Spinal cord (tissue), 10 donors: Measurements from ENCODE around the gene SLC44A1. TPM values are rescaled to one million over a fixed set of nuclear protein-coding genes. Genes with fewer than 3 reads are reported as not detected.

Experiments used
- DNase-seq, 6 donors: peaks; one replicate each; pipeline versions ENCODE4 v3.0.0 to v3.0.0-alpha.2; 2013 to 2015; ENCODE audit warnings: low spot score in 6 of 6, low read depth in 4 of 6
- H3K27ac ChIP-seq: one replicate; pipeline ENCODE4 v1.5.1; 2013; ENCODE audit warnings: low read depth, low read length, control low read depth
- H3K27me3 ChIP-seq: one replicate; pipeline ENCODE4 v1.6.1; 2013; ENCODE audit warnings: low read length; ENCODE audit not compliant: control insufficient read depth, insufficient read depth
- H3K36me3 ChIP-seq: one replicate; pipeline ENCODE4 v1.6.1; 2013; ENCODE audit warnings: low read length; ENCODE audit not compliant: control insufficient read depth, insufficient read depth
- H3K4me1 ChIP-seq: one replicate; pipeline ENCODE4 v1.6.1; 2013; ENCODE audit warnings: low read length; ENCODE audit not compliant: control insufficient read depth, insufficient read depth
- H3K4me3 ChIP-seq: one replicate; pipeline ENCODE4 v1.5.1; 2013; ENCODE audit warnings: low read depth, low read length, control low read depth
- H3K9me3 ChIP-seq: one replicate; pipeline ENCODE4 v1.6.1; 2013; ENCODE audit warnings: low read length; ENCODE audit not compliant: control insufficient read depth, insufficient read depth
- WGBS: methylation state at CpG from one replicate; pipeline ENCODE4 v1.1.5; 2013; ENCODE audit warnings: missing lambda C conversion rate; ENCODE audit not compliant: insufficient coverage; 5-methylcytosine and 5-hydroxymethylcytosine counted together
- polyA plus RNA-seq, 2 donors: library from polyadenylated mRNA; unstranded; fragments of 120-200 nt; gene quantifications; one replicate each; pipeline ENCODE4 v1.2.1, GENCODE V29; 2013; ENCODE audit not compliant: insufficient read length in 2 of 2
- total RNA-seq, 2 donors: library from RNA; depleted of rRNA in 1 of 2; stranded (reverse); fragments of 120-200 nt in 1 of 2; fragments of >200 nt in 1 of 2; gene quantifications; one replicate each; pipeline versions ENCODE4 v1.2.3 to v1.2.4, GENCODE V29; 2013 to 2014
- donor health status: healthy.

Gene SLC44A1
- total and polyA plus RNA-seq, 4 donors: 111 to 173 (median 147) TPM

- peaks cover 4% of the 10 kb centered on the region for H3K4me1 ChIP-seq
- H3K9me3 ChIP-seq: no peaks in the 10 kb centered on the region
- H3K27me3 ChIP-seq: no peaks in the 10 kb centered on the region
- no peak overlapping the region for H3K27ac ChIP-seq
- DNase-seq: peak in 2 of 6 donors; percentile 40 to 50
- no peak overlapping the region for H3K4me3 ChIP-seq
- H3K36me3 ChIP-seq: no peaks in the 10 kb centered on the region
- 50% methylated on average over 1 of the region's 4 CpGs for WGBS
Measured at GRCh38 chr9:105216440-105217178, 27.8 kb upstream of the SLC44A1 start.

GRCh38 chr9:105218673-105219072 is 25.8 kb upstream of the SLC44A1 start:
- Histone ChIP-seq H3K27me3 (no peaks in the 10 kb centered on the region), H3K4me1 (peaks cover 4% of the 10 kb centered on the region)
- no CpG with 5 or more reads among the region's 5 CpGs for WGBS

GRCh38 chr9:105219291-105219805 is 25.1 kb upstream of the SLC44A1 start:
- no peaks in the 10 kb centered on the region for H3K27me3 ChIP-seq
- H3K27ac ChIP-seq: no peak overlapping the region
- H3K4me1 ChIP-seq: peaks cover 4% of the 10 kb centered on the region
- WGBS: no CpG with 5 or more reads among the region's 1 CpG
- H3K36me3 ChIP-seq: no peaks in the 10 kb centered on the region
- H3K9me3 ChIP-seq: peaks cover 8% of the 10 kb centered on the region
- peak in 1 of 6 donors; percentile 27 for DNase-seq
- no peak overlapping the region for H3K4me3 ChIP-seq

More at GRCh38 chr9:105218673-105219072, 25.8 kb upstream of the SLC44A1 start:
- Histone ChIP-seq H3K4me3 (no peak overlapping the region), H3K36me3 (no peaks in the 10 kb centered on the region), H3K27ac (no peak overlapping the region), H3K9me3 (peaks cover 6% of the 10 kb centered on the region)
- peak in 1 of 6 donors; percentile 88 for DNase-seq

GRCh38 chr9:105220451-105220850 is 24.0 kb upstream of the SLC44A1 start:
- Histone ChIP-seq H3K27ac (no peak overlapping the region), H3K4me3 (no peak overlapping the region), H3K27me3 (no peaks in the 10 kb centered on the region), H3K9me3 (peaks cover 11% of the 10 kb centered on the region), H3K4me1 (peaks cover 4% of the 10 kb centered on the region), H3K36me3 (no peaks in the 10 kb centered on the region)
- WGBS: no CpG with 5 or more reads among the region's 3 CpGs
- DNase-seq: peak in 1 of 6 donors; percentile 80

- Histone ChIP-seq H3K4me1 (no peaks in the 10 kb centered on the region), H3K9me3 (peaks cover 11% of the 10 kb centered on the region), H3K4me3 (no peak overlapping the region), H3K36me3 (no peaks in the 10 kb centered on the region), H3K27ac (no peak overlapping the region), H3K27me3 (no peaks in the 10 kb centered on the region)
- no peak for DNase-seq
- WGBS: no CpG with 5 or more reads among the region's 2 CpGs
Measured at GRCh38 chr9:105223544-105224140, 20.8 kb upstream of the SLC44A1 start.

- Histone ChIP-seq H3K4me1 (no peaks in the 10 kb centered on the region), H3K4me3 (no peak overlapping the region), H3K36me3 (no peaks in the 10 kb centered on the region), H3K27me3 (no peaks in the 10 kb centered on the region), H3K9me3 (peaks cover 11% of the 10 kb centered on the region), H3K27ac (no peak overlapping the region)
- no peak for DNase-seq
Measured at GRCh38 chr9:105226055-105226454, 18.4 kb upstream of the SLC44A1 start.

GRCh38 chr9:105232207-105232606 is 12.2 kb upstream of the SLC44A1 start:
- Histone ChIP-seq H3K36me3 (no peaks in the 10 kb centered on the region), H3K27ac (no peak overlapping the region), H3K4me3 (no peak overlapping the region), H3K27me3 (no peaks in the 10 kb centered on the region), H3K9me3 (no peaks in the 10 kb centered on the region), H3K4me1 (no peaks in the 10 kb centered on the region)
- no peak for DNase-seq

- Histone ChIP-seq H3K27me3 (no peaks in the 10 kb centered on the region), H3K4me1 (no peaks in the 10 kb centered on the region), H3K36me3 (no peaks in the 10 kb centered on the region), H3K9me3 (no peaks in the 10 kb centered on the region), H3K27ac (no peak overlapping the region), H3K4me3 (no peak overlapping the region)
- peak in 2 of 6 donors; percentile 38 to 58 for DNase-seq
Measured at GRCh38 chr9:105233873-105234272, 10.6 kb upstream of the SLC44A1 start.

- H3K27ac ChIP-seq: no peak overlapping the region
Measured at GRCh38 chr9:105236261-105236660, 8.2 kb upstream of the SLC44A1 start.

GRCh38 chr9:105237246-105237645 is 7.2 kb upstream of the SLC44A1 start:
- WGBS: 100% methylated on average over 2 of the region's 3 CpGs
- no peaks in the 10 kb centered on the region for H3K4me1 ChIP-seq
- H3K27me3 ChIP-seq: no peaks in the 10 kb centered on the region
- H3K36me3 ChIP-seq: no peaks in the 10 kb centered on the region
- no peak overlapping the region for H3K27ac ChIP-seq
- H3K9me3 ChIP-seq: no peaks in the 10 kb centered on the region
- DNase-seq: no peak
- no peak overlapping the region for H3K4me3 ChIP-seq

More at GRCh38 chr9:105236261-105236660, 8.2 kb upstream of the SLC44A1 start:
- H3K4me1 ChIP-seq: no peaks in the 10 kb centered on the region
- H3K36me3 ChIP-seq: no peaks in the 10 kb centered on the region
- no peak overlapping the region for H3K4me3 ChIP-seq
- no CpG with 5 or more reads among the region's 1 CpG for WGBS
- no peaks in the 10 kb centered on the region for H3K9me3 ChIP-seq
- no peaks in the 10 kb centered on the region for H3K27me3 ChIP-seq
- no peak for DNase-seq
